Lower leg skin (tissue), 3 donors: Measurements from ENCODE around the gene LCMT1.

Experiments used
- POLR2A ChIP-seq, 2 donors: fragments of 450-650 bp; IDR thresholded peaks; one replicate each; pipeline ENCODE4 v1.6.1; 2016 to 2017; ENCODE audit warnings: antibody characterized with exemption in 2 of 2, mild to moderate bottlenecking in 1 of 2, moderate library complexity in 1 of 2
- TF ChIP-seq, protein P1 (sequence below), 3 donors: fragments of 450-650 bp; IDR thresholded peaks; one replicate each; pipeline ENCODE4 v1.5.1; 2016; ENCODE audit warnings: antibody characterized with exemption in 3 of 3, mild to moderate bottlenecking in 3 of 3, moderate library complexity in 2 of 3

DNA sequence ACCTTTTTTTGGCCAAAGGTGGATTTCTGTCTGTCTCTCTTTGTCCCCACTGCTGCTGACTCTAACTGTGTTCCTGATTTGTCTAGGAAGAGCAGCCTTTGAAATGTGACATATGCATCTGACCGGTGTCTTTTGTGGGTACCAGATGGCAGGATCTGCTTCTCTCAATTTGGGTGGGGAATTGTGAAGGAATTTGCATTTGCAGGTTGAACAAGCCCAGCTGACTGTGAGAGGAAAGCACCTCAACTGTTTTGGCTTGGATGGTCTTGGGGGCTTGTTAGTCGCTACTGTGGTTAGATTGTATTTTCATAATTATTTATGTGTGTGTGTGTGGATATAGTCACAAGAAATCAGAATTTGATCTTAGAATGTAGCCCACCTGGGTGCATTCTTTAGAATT, 37.7 kb upstream of the LCMT1 start:
- TF ChIP-seq POLR2A (IDR thresholded peaks at IDR 0.05): no peak
- TF ChIP-seq, protein P1, sequence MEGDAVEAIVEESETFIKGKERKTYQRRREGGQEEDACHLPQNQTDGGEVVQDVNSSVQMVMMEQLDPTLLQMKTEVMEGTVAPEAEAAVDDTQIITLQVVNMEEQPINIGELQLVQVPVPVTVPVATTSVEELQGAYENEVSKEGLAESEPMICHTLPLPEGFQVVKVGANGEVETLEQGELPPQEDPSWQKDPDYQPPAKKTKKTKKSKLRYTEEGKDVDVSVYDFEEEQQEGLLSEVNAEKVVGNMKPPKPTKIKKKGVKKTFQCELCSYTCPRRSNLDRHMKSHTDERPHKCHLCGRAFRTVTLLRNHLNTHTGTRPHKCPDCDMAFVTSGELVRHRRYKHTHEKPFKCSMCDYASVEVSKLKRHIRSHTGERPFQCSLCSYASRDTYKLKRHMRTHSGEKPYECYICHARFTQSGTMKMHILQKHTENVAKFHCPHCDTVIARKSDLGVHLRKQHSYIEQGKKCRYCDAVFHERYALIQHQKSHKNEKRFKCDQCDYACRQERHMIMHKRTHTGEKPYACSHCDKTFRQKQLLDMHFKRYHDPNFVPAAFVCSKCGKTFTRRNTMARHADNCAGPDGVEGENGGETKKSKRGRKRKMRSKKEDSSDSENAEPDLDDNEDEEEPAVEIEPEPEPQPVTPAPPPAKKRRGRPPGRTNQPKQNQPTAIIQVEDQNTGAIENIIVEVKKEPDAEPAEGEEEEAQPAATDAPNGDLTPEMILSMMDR (IDR thresholded peaks at IDR 0.05): no peak
